ENCODE results near the gene ITGA3. TPM values are rescaled to one million over a fixed set of nuclear protein-coding genes. Genes with fewer than 3 reads are reported as not detected.
"Not testable (repeated sequence)": the region's sequence is repeated elsewhere in the genome, so short reads cannot be mapped to it uniquely, and the experiment has no call there.

The ITGA3 gene
- total RNA-seq, 1 donor from 2014 or later = 134 TPM

- no peak for DNase-seq (ENCODE audit: low spot score)
These were observed 21.2 kb upstream of the ITGA3 start for GRCh38 chr17:50034498-50035364.

GRCh38 chr17:50035421-50035879 lies 20.5 kb upstream of the ITGA3 start:
- no peak for DNase-seq (ENCODE audit: low spot score)

GRCh38 chr17:50035945-50036344 lies 20.0 kb upstream of the ITGA3 start:
- no peak for DNase-seq (ENCODE audit: low spot score)

GRCh38 chr17:50036455-50037261 lies 19.3 kb upstream of the ITGA3 start:
- DNase-seq (ENCODE audit: low spot score) = no peak

- DNase-seq (ENCODE audit: low spot score) = peak; percentile 67
These were observed 18.4 kb upstream of the ITGA3 start for GRCh38 chr17:50037321-50038107.

- no peak for DNase-seq (ENCODE audit: low spot score)
These were observed 16.9 kb upstream of the ITGA3 start for GRCh38 chr17:50039058-50039457.

GRCh38 chr17:50040496-50040895 lies 15.4 kb upstream of the ITGA3 start:
- not testable (repeated sequence) for DNase-seq (ENCODE audit: low spot score)

- DNase-seq (ENCODE audit: low spot score) = no peak
These were observed 13.7 kb upstream of the ITGA3 start for GRCh38 chr17:50042211-50042610.

GRCh38 chr17:50043290-50044148 lies 12.4 kb upstream of the ITGA3 start:
- no peak for DNase-seq (ENCODE audit: low spot score)

GRCh38 chr17:50044483-50044882 lies 11.4 kb upstream of the ITGA3 start:
- DNase-seq (ENCODE audit: low spot score) = no peak

- no peak for DNase-seq (ENCODE audit: low spot score)
These were observed 10.8 kb upstream of the ITGA3 start for GRCh38 chr17:50045154-50045553.

- DNase-seq (ENCODE audit: low spot score) = no peak
These were observed 9.7 kb upstream of the ITGA3 start for GRCh38 chr17:50046179-50046578.

- no peak for DNase-seq (ENCODE audit: low spot score)
These were observed 9.2 kb upstream of the ITGA3 start for GRCh38 chr17:50046667-50047066.

GRCh38 chr17:50047083-50047482 lies 8.8 kb upstream of the ITGA3 start:
- DNase-seq (ENCODE audit: low spot score) = no peak

GRCh38 chr17:50047488-50048126 lies 8.3 kb upstream of the ITGA3 start:
- no peak for DNase-seq (ENCODE audit: low spot score)

GRCh38 chr17:50048146-50048720 lies 7.7 kb upstream of the ITGA3 start:
- no peak for DNase-seq (ENCODE audit: low spot score)

- no peak for DNase-seq (ENCODE audit: low spot score)
These were observed 6.9 kb upstream of the ITGA3 start for GRCh38 chr17:50048988-50049387.

GRCh38 chr17:50049636-50050035 lies 6.3 kb upstream of the ITGA3 start:
- no peak for DNase-seq (ENCODE audit: low spot score)

- DNase-seq (ENCODE audit: low spot score) = no peak
These were observed 5.4 kb upstream of the ITGA3 start for GRCh38 chr17:50050431-50051032.
